GM18517 (cell line): ENCODE data around the gene ARHGAP28.

Experiments used
- ATAC-seq: cut with Tn5 transposase; IDR thresholded peaks from one replicate; pipeline ENCODE4 v1.9.1; 2021; ENCODE audit warnings: mild to moderate bottlenecking, moderate library complexity; ENCODE audit not compliant: unreplicated experiment

ARHGAP28 gene

DNA sequence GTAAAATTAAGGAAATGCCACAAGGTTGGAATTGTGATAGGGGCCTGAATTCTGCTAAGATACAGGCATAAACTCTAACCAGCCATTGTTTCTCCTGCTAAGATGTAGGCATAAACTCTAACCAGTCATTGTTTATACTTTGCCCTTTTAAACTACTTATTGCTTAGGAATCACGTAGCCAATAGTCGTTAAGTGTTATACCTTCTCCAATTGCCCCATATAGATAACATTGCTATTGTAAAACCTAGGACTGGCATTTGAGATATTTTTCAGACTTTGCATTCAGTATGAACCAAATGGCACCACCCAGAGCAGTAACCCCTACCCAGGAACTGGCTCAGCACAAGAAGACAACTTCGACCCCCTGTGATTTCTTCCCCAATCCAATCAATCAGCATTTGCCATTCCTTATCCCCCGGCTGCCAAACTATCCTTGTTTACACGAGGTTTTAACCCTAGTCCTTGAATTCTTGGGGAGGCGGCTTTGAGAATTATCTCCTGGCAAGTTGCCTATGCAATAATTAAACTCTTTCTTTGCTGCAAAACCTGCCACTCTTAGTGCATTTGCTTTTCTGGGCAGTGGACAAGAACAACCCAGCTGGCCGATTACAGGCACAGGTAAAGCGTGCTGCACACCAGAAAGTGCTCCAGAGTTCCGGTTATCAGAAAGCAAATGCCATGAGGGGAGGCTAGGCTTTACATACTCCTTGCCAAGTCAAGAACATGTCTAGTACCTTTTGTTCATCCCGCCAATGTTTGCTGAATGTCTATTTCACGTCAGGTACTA, 220.5 kb downstream of the ARHGAP28 start:
- no peak for ATAC-seq

DNA sequence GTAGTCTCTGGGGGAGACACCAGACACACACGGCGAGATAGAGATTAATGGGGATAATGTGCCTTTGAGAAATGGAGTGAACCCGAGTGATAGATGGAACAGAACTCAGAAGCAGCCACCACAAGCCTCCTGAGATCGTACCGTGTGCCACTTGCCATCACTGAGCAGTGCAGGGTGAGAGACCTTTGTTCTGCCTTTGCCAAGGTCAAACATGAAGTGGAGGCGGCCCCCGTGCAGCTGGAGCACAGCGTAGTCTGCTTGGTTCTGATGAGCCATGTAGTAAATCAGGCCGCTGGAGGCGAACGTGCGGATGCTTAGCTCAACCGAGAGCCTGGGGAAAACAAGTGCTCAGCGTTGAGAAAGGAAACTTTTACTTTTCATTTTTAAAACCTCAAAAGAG, 221.1 kb downstream of the ARHGAP28 start:
- no peak for ATAC-seq

DNA sequence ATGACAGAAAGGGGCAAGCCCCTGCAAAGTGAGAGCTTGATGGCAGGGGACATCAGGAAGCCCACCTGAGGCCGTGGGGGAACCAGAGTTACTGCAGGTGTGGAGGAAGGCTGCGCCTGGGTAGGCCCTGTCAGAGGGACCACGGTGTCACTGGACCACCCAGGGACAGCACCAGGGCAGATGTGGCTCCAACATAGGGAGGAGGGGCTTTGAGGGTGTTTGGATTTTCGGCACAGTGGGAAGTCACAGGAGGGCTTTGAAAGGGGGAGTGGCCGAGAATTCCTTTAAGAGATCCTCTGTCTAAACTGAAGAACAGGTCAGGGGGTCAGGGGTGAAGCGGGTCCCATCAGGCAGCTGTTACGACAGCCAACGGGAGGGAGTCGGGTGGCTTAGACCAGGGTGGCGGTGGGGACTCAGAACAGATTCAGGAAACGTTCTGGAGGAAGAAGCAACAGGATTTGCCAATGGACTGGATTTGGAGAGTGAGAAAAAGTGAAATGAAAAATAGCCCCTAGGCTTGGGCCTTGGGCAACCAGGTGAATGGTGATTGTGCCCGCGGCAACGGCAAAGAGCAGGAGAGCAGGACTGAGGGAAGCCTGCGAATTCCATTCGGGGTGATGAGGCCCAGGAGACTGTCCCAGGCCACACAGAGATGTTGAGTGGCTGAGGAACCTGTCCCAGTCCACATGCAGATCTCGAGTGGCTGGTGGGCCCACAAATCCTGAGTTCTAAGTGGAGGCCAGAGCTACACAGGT, 222.0 kb downstream of the ARHGAP28 start:
- no peak for ATAC-seq

DNA sequence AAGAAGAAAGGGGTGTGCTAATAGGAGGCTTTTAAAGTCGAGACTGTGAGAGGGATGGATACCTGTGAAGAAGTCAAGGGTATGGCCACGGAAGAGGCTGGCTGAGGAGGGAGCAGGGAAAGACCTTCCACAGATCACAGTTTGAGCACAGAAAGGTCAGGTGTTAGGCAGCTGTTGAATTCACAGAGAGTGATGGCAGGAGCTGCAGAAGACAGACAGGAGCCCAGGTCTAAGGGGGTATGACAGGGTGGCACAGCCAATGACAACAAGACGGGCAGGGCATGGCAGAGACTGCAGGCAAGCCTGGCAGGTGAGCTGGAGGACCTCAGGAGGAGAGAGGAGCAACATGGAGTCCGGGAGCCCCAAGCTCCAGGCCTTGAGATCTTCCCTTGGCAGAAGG, 225.0 kb downstream of the ARHGAP28 start:
- no peak for ATAC-seq

DNA sequence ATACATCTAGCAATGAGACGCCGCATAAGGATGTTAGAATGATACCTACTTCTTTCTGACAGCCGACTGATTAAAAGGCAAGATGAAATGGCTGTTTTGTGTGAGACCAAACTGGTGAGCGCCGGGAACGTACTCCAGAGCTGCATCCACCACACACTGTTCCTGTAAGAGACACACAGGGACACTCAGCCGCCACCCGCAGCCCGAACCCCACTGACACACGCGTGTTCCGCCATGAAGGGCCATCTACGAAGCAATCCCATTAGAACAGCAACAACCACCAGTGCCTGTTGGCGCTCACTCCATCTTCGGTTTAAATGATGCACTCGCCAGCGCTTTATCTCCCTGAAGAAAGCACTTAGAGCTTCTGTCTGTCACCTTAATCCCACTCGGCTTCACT, 225.8 kb downstream of the ARHGAP28 start:
- no peak for ATAC-seq

DNA sequence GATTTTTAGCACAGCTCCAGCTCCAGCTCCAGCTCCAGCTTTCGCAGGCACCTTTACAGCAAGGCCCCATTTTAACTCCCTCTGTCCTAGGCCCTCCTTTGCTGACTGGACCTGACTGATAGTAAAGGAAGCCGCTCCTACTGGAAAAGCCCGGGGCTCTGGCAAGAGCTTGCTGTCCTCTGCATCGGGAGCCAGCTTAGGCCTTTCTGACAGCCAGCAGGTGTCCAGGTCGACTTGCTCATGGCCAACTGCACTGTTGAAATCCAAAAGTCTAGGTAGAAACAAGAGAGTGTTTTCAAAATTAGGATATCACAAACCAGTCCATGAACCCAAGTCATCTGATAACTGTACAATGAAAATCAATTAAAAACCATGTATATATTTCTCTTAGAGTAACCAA, 227.0 kb downstream of the ARHGAP28 start:
- no peak for ATAC-seq

DNA sequence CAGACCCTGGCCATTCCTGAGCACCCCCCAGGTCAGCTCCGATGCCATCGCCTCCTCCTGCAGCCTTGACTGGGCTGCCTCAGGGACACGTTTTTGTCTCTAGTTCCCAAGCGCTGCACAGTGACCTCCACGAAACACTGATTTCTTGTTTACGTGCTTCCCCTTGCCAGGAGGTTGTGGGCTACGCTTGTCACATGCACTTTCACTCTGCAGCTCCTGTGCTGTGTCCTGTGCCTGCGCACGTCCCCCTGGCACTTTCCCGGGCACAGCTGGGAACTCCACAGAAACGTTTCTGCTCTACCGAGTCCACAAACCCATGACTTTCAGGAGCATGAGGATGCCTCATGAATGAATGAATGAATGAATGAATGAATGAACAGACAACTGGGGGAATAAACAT, 227.5 kb downstream of the ARHGAP28 start:
- no peak for ATAC-seq

DNA sequence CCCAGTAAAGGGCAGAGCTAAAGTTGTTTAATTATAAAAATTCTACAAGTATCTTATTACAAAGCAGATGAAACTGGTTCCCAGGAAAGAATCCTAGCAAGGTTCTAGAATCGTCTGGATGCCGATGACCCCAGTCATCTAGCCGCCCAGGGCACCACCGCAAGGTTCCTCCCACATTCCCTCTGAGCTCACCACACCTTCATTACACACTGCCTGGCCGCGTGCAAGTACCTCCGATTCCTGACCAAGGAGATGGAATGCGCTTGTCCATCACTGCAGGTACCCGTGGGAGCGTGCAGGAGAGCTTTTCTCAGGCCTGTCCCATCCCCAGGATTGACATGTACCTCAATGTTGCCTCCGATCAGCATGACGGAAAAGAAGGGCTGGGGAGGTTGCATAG, 229.6 kb downstream of the ARHGAP28 start:
- ATAC-seq = no peak

DNA sequence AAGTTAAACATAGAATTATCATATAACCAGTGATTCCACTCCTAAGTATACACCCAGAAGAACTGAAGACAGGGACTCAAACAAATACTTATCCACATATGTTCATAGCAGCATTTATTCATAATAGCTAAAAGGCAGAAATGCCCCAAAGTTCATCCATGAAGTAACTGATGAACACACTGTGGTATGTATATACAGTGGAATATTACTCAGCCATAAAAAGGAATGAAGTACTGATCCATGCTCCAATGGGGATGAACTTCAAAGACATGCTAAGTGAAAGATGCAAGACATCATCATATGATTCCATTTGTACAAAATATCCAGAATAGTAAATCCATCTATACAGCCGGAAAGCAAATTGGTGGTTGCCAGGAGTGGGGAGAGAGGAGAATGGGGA, 230.6 kb downstream of the ARHGAP28 start:
- no peak for ATAC-seq

DNA sequence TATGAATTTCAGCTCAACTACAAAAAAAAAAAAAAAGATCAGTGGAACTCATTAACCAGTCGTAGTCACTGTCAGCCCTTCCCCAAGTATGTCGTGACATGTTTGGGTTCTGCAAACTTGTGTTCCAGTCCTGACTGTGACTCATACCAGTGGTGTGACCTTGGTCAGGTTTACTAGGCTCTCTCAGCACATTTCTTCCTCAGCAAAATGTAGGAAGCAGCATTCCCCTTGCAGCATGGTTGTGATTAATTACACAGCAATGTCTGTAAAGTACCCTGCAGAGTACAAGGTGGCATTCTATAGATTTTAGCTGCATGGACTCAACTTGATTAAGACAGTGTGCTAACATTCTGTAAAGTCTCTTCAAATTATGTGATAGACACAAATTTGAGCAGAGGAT, 231.1 kb downstream of the ARHGAP28 start:
- no peak for ATAC-seq

DNA sequence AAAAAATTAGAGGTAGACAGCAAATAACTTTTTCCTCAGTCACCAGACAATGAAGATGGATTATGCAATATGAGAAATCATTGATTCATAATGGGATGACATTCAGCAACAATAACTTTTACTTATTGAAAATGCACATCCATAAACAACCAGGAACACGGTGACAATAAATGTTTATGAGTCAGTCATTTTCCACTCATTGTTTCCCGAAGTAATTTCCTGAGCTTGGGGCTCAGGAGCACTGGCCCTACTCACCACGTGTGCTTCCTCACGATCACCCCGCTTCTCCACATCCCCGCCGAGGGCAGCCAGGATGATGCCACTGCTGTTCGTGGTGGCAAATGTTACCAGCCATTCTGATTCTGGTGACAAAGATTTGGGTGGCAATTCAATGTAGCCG, 231.8 kb downstream of the ARHGAP28 start:
- ATAC-seq = no peak

DNA sequence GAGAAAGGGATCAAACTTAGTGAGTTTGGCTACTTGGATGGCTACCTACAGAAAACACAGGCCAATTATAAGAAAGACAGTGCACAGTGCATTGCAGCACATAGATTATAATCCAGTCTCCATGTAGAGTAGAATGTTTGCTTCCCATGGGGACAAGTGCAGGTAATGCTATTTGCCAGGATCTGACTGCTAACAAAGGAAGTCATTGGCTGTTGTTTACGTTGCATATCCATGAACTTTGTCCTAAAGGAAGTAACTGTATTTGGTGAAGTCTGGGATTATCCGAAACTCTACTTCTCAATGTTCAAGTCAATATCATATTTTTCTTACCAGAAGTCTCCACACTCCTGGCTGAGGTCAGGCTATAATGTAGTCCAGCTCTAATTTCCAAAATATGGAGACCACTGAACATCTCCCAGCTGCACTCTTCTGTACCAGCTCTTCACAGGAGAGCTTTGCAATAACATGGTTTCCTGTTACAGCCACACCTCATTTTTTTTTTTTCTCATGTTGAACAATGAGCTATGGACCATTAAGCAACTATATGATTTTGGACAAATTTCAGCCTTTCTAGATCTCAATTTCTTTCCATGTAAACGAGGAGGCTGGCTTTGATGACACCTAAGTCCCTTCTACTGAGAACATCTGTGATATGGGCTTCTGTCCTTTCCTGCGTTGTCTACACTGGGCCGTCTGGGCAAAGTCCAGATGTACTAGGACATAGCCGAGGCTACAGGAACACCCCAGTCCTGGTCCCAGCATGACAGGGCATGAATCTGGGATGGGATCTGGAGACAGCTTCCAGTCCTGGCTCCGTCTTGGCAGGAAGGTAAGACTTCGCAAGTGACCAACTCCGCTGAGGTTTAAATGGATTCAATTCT, 233.3 kb downstream of the ARHGAP28 start:
- no peak for ATAC-seq

DNA sequence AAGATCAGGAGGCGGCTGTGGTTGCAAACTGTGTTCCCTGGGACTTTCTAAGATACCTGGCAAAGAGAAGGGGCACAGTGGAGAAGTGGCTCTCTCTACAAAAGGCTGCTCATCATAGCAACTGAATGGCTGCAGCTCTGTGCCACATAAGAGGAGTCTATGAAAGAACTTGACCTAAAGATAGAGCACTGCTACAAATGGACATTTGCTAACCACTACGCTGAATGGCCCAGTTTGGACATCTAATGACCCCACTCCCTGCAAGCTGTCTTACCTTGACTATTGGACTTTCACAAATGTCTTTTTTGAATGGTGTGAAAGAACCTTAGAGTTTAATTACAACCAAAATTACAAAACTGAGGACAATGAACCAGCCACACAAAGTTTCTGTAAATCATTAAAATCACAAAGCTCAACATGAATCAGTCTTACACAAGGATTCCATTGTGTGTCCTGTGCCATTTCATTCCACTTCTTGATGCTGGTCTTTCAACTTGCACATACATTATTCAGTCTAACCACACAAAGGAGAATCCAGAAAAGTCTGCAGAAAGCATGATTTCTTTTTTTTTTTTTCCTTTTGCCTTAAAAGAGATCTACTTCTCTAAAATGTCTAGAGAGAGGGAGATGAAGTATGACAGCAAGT, 234.1 kb downstream of the ARHGAP28 start:
- ATAC-seq = no peak
